GM21786 (cell line): ENCODE measurements around the gene ETV3.

Source experiments
- ATAC-seq: cut with Tn5 transposase; IDR thresholded peaks from one replicate; pipeline ENCODE4 v1.9.1; 2021; ENCODE audit not compliant: unreplicated experiment

ETV3 gene

GRCh38 chr1:157162345-157162744, 24.1 kb upstream of the ETV3 start:
- ATAC-seq, result no peak

GRCh38 chr1:157161901-157162300, 23.7 kb upstream of the ETV3 start:
- ATAC-seq, result no peak

- ATAC-seq, result no peak
Observed at GRCh38 chr1:157158967-157159366, 20.8 kb upstream of the ETV3 start.

- no peak for ATAC-seq
Observed at GRCh38 chr1:157157501-157158190, 19.5 kb upstream of the ETV3 start.

- no peak for ATAC-seq
Observed at GRCh38 chr1:157156058-157156541, 17.9 kb upstream of the ETV3 start.

- no peak for ATAC-seq
Observed at GRCh38 chr1:157155658-157156057, 17.5 kb upstream of the ETV3 start.

- ATAC-seq, result no peak
Observed at GRCh38 chr1:157154940-157155514, 16.8 kb upstream of the ETV3 start.

GRCh38 chr1:157154291-157154690, 16.1 kb upstream of the ETV3 start:
- ATAC-seq, result no peak

- ATAC-seq, result no peak
Observed at GRCh38 chr1:157153746-157154145, 15.6 kb upstream of the ETV3 start.

GRCh38 chr1:157152510-157152909, 14.3 kb upstream of the ETV3 start:
- no peak for ATAC-seq

GRCh38 chr1:157151506-157151905, 13.3 kb upstream of the ETV3 start:
- no peak for ATAC-seq

- ATAC-seq, result no peak
Observed at GRCh38 chr1:157151073-157151472, 12.9 kb upstream of the ETV3 start.

GRCh38 chr1:157150631-157151030, 12.4 kb upstream of the ETV3 start:
- no peak for ATAC-seq

GRCh38 chr1:157147906-157148700, 9.9 kb upstream of the ETV3 start:
- no peak for ATAC-seq

GRCh38 chr1:157147037-157147436, 8.8 kb upstream of the ETV3 start:
- ATAC-seq, result no peak

- no peak for ATAC-seq
Observed at GRCh38 chr1:157146244-157146643, 8.0 kb upstream of the ETV3 start.

- no peak for ATAC-seq
Observed at GRCh38 chr1:157145076-157145475, 6.9 kb upstream of the ETV3 start.

GRCh38 chr1:157144509-157144908, 6.3 kb upstream of the ETV3 start:
- ATAC-seq, result no peak

GRCh38 chr1:157142765-157143423, 4.7 kb upstream of the ETV3 start:
- ATAC-seq, result no peak

- ATAC-seq, result no peak
Observed at GRCh38 chr1:157142201-157142600, 4.0 kb upstream of the ETV3 start.

- ATAC-seq, result no peak
Observed at GRCh38 chr1:157141212-157141855, 3.1 kb upstream of the ETV3 start.
